Mesendoderm (in vitro differentiated cells): ENCODE data around the gene F10.

Experiments
- DNase-seq: peaks from one replicate; pipeline ENCODE4 v3.0.0; 2013
- H2AK5ac ChIP-seq: 2 replicates; pipeline ENCODE4 v1.6.1; 2013; ENCODE audit warnings: low read length, inconsistent platforms
- H2BK120ac ChIP-seq: 2 replicates; pipeline ENCODE4 v1.6.1; 2013; ENCODE audit warnings: low read depth, mild to moderate bottlenecking, low read length, moderate library complexity, mixed read lengths
- H2BK15ac ChIP-seq: replicated peaks from 2 replicates; pipeline ENCODE4 v1.6.1; 2013; ENCODE audit warnings: low read depth, mild to moderate bottlenecking, moderate library complexity
- H2BK5ac ChIP-seq: 2 replicates; pipeline ENCODE4 v1.6.1; 2013; ENCODE audit warnings: low read length, inconsistent platforms
- H3K18ac ChIP-seq: 2 replicates; pipeline ENCODE4 v1.6.1; 2013; ENCODE audit warnings: mild to moderate bottlenecking, low read length, mixed read lengths
- H3K23ac ChIP-seq: one replicate; pipeline ENCODE4 v1.6.1; 2013; ENCODE audit warnings: low read length
- H3K27ac ChIP-seq: 2 replicates; pipeline ENCODE4 v1.5.1; 2013; ENCODE audit warnings: low read depth, mild to moderate bottlenecking, inconsistent platforms, low read length, moderate library complexity
- H3K27me3 ChIP-seq: 2 replicates; pipeline ENCODE4 v1.6.1; 2013; ENCODE audit warnings: low read length, control low read depth, mild to moderate bottlenecking, inconsistent platforms; ENCODE audit not compliant: insufficient read depth, poor library complexity
- H3K36me3 ChIP-seq: 2 replicates; pipeline ENCODE4 v1.6.1; 2013; ENCODE audit warnings: low read length, inconsistent platforms; ENCODE audit not compliant: control insufficient read depth, insufficient read depth
- H3K4ac ChIP-seq: one replicate; pipeline ENCODE4 v1.6.1; 2013; ENCODE audit warnings: low read depth, mild to moderate bottlenecking, low read length, moderate library complexity
- H3K4me1 ChIP-seq: 2 replicates; pipeline ENCODE4 v1.6.1; 2013; ENCODE audit warnings: low read depth, low read length, inconsistent platforms; ENCODE audit not compliant: control insufficient read depth
- H3K4me2 ChIP-seq: 2 replicates; pipeline ENCODE4 v1.6.1; 2013; ENCODE audit warnings: low read length
- H3K4me3 ChIP-seq: 2 replicates; pipeline ENCODE4 v1.5.1; 2013; ENCODE audit warnings: mild to moderate bottlenecking, low read length
- H3K56ac ChIP-seq: one replicate; pipeline ENCODE4 v1.6.1; 2013; ENCODE audit warnings: low read length
- H3K79me1 ChIP-seq: 2 replicates; pipeline ENCODE4 v1.6.1; 2013; ENCODE audit warnings: low read length, inconsistent platforms
- H3K79me2 ChIP-seq: 2 replicates; pipeline ENCODE4 v1.6.1; 2013; ENCODE audit warnings: mild to moderate bottlenecking, low read length; ENCODE audit not compliant: control insufficient read depth, insufficient read depth
- H3K9ac ChIP-seq: 2 replicates; pipeline ENCODE4 v1.6.1; 2013; ENCODE audit warnings: low read length, inconsistent platforms
- H4K5ac ChIP-seq: one replicate; pipeline ENCODE4 v1.6.1; 2013; ENCODE audit warnings: low read length
- H4K8ac ChIP-seq: one replicate; pipeline ENCODE4 v1.6.1; 2013; ENCODE audit warnings: low read depth, mild to moderate bottlenecking, control low read depth, low read length, moderate library complexity
- WGBS: extraction: QIAGEN DNeasy Blood & Tissue Kit; methylation state at CpG from one replicate; pipeline ENCODE4 v1.1.7; 2013; ENCODE audit warnings: low lambda C conversion rate, missing lambda C conversion rate; ENCODE audit not compliant: insufficient coverage; ENCODE audit errors: extremely low coverage; 5-methylcytosine and 5-hydroxymethylcytosine counted together

F10 gene

DNA sequence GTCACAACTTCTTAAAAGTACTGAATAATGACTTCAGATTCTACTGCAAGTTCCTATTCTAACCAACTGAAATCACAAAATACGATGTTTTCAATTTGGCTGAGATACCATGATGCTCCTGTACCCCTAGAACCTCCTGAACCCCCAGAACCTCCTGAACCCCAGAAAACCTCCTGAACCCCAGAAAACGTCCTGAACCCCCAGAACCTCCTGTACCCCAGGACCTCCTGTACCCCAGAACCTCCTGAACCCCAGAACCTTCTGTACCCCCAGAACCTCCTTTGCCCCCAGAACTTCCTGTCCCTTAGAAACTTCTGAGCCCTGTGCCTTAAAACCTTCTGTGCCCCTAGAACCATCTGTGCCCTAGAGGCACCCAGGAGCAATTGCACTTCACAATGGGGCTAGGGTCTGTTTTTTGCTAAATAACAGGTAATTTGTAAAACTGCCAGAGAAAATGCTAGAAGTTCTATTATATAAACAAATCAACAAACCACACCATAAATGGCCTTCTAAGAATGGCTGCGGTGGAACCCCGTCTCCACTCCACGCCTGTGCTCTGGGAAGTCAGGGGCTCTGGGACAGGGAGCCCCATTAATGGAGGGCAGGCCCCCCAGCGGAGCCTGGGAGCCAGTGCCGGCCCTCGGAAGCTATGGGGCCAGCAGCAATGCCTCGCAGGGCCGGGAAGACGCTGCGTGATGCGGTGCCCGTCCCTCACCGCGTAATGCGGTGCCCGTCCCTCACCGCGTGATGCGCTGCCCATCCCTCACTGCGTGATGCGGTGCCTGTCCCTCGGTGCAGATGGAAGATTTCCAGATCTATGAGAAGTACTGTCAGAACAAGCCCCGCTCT is 38.3 kb upstream of the F10 start:
- no peaks in the 10 kb centered on the region for H3K27me3 ChIP-seq
- H3K4me2 ChIP-seq, result no peak overlapping the region
- no peak overlapping the region for H2BK120ac ChIP-seq
- H2BK15ac ChIP-seq, result no peak overlapping the region
- H3K4me3 ChIP-seq, result no peak overlapping the region
- H3K18ac ChIP-seq, result no peak overlapping the region
- H3K23ac ChIP-seq, result no peak overlapping the region
- no peaks in the 10 kb centered on the region for H3K79me2 ChIP-seq
- no peak overlapping the region for H2AK5ac ChIP-seq
- H3K27ac ChIP-seq, result no peak overlapping the region
- H3K9ac ChIP-seq, result no peak overlapping the region
- H3K79me1 ChIP-seq, result no peaks in the 10 kb centered on the region
- DNase-seq, result no peak
- no peaks in the 10 kb centered on the region for H3K4me1 ChIP-seq
- H3K36me3 ChIP-seq, result no peaks in the 10 kb centered on the region
- no peak overlapping the region for H4K8ac ChIP-seq
- no peak overlapping the region for H4K5ac ChIP-seq
- H3K56ac ChIP-seq, result no peak overlapping the region
- WGBS, result no CpG with 5 or more reads among the region's 25 CpGs
- H2BK5ac ChIP-seq, result no peak overlapping the region
- no peak overlapping the region for H3K4ac ChIP-seq

DNA sequence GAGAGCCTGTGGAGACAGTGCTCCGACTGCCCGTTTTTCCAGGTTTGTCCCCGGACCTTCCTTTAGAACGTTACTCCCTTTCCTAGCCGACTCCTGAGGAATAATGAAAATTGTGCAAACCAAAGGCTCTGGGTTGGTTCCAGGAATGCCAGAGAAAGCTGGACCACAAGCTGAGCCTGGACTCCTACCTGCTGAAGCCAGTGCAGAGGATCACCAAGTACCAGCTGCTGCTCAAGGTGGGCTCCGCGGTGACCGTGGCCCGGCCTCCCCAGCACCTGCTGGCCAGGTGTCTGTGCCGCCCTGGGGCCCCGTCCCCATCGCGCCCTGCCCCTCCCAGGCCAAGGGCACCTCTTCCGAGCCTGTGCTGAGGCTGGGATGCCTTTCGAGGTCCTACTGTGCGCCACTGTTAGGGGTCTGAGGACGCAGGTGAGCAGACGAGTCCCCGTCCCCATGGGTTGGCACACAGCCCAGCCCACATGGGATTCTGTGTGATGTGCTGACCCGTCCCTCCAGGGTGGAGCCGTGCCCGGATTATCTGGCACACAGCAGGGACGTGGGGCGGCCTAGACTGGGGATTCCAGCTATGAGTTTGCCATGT is 37.6 kb upstream of the F10 start:
- no peak overlapping the region for H3K4ac ChIP-seq
- H3K36me3 ChIP-seq, result no peaks in the 10 kb centered on the region
- H3K27me3 ChIP-seq, result no peaks in the 10 kb centered on the region
- no peak overlapping the region for H4K5ac ChIP-seq
- H3K27ac ChIP-seq, result no peak overlapping the region
- no peak overlapping the region for H3K18ac ChIP-seq
- no peak overlapping the region for H2BK15ac ChIP-seq
- no peak overlapping the region for H2BK5ac ChIP-seq
- no CpG with 5 or more reads among the region's 24 CpGs for WGBS
- H3K56ac ChIP-seq, result no peak overlapping the region
- DNase-seq, result no peak
- H3K79me2 ChIP-seq, result no peaks in the 10 kb centered on the region
- no peak overlapping the region for H4K8ac ChIP-seq
- no peak overlapping the region for H3K4me3 ChIP-seq
- H3K23ac ChIP-seq, result no peak overlapping the region
- H2AK5ac ChIP-seq, result no peak overlapping the region
- H3K79me1 ChIP-seq, result no peaks in the 10 kb centered on the region
- no peak overlapping the region for H2BK120ac ChIP-seq
- H3K4me2 ChIP-seq, result no peak overlapping the region
- peaks cover 2% of the 10 kb centered on the region for H3K4me1 ChIP-seq
- H3K9ac ChIP-seq, result no peak overlapping the region

DNA sequence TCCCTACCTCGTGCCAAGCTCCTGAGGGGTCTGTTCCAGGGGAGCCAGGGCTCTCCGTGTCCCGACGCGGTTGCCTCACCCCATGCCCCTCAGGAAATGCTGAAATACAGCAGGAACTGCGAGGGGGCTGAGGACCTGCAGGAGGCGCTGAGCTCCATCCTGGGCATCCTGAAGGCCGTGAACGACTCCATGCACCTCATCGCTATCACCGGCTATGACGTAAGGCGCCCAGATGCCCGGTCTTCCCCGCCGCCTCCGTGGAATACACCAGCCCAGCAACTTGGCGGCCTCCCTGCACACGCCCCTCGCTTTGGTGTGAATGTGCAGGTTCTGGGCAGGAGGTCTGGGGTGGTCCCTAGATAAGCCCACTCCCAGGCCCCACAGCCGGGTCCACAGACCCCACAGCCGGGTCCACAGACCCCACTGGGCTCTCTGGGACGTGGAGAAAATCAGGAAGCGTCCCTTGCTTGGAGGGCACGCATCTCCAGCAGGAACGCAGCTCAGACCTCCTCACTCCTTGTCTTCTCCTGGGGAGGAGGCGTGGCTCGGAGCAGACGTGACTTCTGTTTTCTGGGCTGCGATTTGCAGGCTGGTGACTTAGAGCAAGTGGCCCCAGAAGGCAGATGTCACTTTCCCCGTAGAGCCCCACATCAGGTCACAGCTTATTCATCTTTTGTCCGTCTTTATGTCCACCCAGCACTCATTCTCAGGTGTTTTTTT is 36.4 kb upstream of the F10 start:
- WGBS, result no CpG with 5 or more reads among the region's 32 CpGs
- H3K18ac ChIP-seq, result no peak overlapping the region

DNA sequence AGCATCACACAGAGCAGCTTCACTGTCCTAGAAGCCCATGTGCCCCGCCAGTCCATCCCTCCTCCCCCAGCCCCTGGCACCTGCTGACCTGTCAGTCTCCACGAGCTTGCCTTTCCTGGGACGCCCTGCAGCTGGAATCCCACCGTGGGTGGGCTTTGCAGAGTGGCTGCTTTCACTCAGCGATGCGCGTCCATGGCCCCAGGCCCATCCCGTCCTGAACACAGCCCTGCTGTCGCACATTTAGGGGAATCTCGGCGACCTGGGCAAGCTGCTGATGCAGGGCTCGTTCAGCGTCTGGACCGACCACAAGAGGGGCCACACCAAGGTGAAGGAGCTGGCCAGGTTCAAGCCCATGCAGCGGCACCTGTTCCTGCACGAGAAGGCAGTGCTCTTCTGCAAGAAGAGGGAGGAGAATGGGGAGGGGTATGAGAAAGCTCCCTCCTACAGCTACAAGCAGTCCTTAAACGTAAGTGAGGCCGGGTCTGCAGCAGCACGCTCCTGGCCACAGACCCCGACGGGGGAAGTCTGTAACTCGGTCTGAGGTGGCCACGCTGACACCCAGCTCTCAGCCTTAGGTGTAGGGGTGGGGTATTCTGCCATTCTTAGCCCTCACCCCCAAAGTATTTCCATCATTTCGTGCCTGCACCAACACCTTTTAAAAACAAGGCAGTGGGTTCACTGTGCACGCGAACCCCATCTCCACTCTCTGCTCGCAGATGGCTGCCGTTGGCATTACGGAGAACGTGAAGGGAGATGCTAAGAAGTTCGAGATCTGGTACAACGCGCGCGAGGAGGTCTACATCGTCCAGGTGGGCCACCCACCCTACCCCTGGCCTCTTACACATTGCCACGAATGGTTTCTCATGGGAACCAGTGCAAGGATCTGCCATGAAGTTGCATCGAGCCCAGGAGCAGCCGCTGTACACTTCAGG is 35.3 kb upstream of the F10 start:
- Histone ChIP-seq H3K18ac (no peak overlapping the region), H4K5ac (no peak overlapping the region), H3K4me1 (peaks cover 2% of the 10 kb centered on the region), H3K4me2 (no peak overlapping the region), H3K27ac (no peak overlapping the region), H3K4ac (no peak overlapping the region), H3K56ac (no peak overlapping the region), H2AK5ac (no peak overlapping the region), H2BK15ac (no peak overlapping the region), H3K79me1 (no peaks in the 10 kb centered on the region), H3K4me3 (no peak overlapping the region), H2BK5ac (no peak overlapping the region), H3K79me2 (no peaks in the 10 kb centered on the region), H3K23ac (no peak overlapping the region), H3K36me3 (no peaks in the 10 kb centered on the region), H3K9ac (no peak overlapping the region), H3K27me3 (no peaks in the 10 kb centered on the region), H2BK120ac (no peak overlapping the region), H4K8ac (no peak overlapping the region)
- DNase-seq, result no peak
- no CpG with 5 or more reads among the region's 39 CpGs for WGBS

More for the DNA sequence above, 36.4 kb upstream of the F10 start:
- Histone ChIP-seq H3K36me3 (no peaks in the 10 kb centered on the region), H3K4me3 (no peak overlapping the region), H3K9ac (no peak overlapping the region), H2BK120ac (no peak overlapping the region), H2AK5ac (no peak overlapping the region), H3K23ac (no peak overlapping the region), H2BK15ac (no peak overlapping the region), H3K4ac (no peak overlapping the region), H3K4me2 (no peak overlapping the region), H3K27me3 (no peaks in the 10 kb centered on the region), H3K27ac (no peak overlapping the region), H3K56ac (no peak overlapping the region), H3K79me1 (no peaks in the 10 kb centered on the region), H3K79me2 (no peaks in the 10 kb centered on the region), H4K5ac (no peak overlapping the region), H3K4me1 (peaks cover 2% of the 10 kb centered on the region), H4K8ac (no peak overlapping the region), H2BK5ac (no peak overlapping the region)
- DNase-seq, result peak; percentile 54

DNA sequence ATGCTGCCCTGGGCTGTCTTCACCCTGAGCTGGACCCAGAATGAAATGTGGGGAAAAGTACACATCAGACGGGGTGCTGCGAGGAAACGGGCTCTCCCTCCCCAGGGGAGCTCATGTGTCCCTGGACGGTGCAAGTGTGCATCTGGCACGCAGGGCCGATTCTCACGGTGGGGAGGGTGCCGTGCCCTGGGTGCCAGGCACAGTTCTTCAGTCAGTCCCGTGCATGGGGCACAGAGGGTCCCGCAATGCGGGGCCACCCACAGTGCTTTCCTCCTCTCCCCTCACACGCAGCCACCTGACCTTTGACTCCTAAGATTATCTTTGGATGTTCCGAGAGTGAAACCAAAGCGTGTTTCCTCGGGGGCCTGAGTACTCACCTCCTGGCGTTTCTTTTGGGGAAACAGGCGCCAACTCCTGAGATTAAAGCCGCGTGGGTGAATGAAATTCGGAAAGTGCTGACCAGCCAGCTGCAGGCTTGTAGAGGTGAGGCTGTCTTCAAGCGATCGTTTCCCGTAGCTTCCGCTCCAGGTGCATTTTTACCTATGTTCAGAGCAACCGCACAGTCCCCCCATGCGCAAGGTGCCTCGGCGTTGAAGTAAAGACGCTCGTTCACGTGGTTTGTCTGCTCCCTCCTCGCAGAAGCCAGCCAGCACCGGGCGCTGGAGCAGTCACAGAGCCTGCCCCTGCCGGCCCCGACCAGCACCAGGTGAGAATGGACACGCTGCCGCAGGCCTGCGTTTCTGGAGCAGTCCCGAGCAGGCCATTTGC is 34.5 kb upstream of the F10 start:
- Histone ChIP-seq H3K23ac (no peak overlapping the region), H3K36me3 (no peaks in the 10 kb centered on the region), H3K4me2 (no peak overlapping the region), H3K4ac (no peak overlapping the region), H2AK5ac (no peak overlapping the region), H3K27ac (no peak overlapping the region), H3K4me1 (peaks cover 2% of the 10 kb centered on the region), H2BK5ac (no peak overlapping the region), H2BK15ac (no peak overlapping the region), H3K79me1 (no peaks in the 10 kb centered on the region), H2BK120ac (no peak overlapping the region), H4K8ac (no peak overlapping the region), H3K9ac (no peak overlapping the region), H3K56ac (no peak overlapping the region), H3K27me3 (no peaks in the 10 kb centered on the region), H3K79me2 (no peaks in the 10 kb centered on the region), H3K4me3 (no peak overlapping the region), H3K18ac (no peak overlapping the region), H4K5ac (no peak overlapping the region)
- no CpG with 5 or more reads among the region's 40 CpGs for WGBS
- DNase-seq, result no peak
